GM18868 (cell line): ENCODE data around the gene ZNF562.

Experiments used
- ATAC-seq: cut with Tn5 transposase; IDR thresholded peaks from one replicate; pipeline ENCODE4 v1.9.1; 2021; ENCODE audit warnings: mild to moderate bottlenecking, moderate library complexity; ENCODE audit not compliant: unreplicated experiment

Gene ZNF562

DNA sequence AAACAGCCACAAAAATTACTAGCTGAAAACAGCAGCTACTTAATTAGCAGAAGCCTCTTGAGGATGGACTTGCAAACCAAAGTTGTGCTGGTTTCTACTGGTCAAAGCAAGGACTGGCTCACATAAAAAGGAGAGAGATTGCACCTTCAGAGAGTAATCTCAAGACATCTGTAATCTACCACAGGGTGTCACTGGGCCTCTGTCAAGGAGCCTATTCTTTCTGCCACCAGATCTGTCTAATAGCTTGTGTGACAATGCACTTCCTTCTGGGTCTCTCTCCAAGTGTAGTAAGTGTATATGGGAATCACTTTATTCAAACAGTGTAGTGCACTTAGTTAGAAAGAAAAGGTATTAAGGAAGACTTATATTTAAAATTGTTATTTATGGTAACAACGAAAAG is 29.4 kb downstream of the ZNF562 start:
- ATAC-seq, result no peak

DNA sequence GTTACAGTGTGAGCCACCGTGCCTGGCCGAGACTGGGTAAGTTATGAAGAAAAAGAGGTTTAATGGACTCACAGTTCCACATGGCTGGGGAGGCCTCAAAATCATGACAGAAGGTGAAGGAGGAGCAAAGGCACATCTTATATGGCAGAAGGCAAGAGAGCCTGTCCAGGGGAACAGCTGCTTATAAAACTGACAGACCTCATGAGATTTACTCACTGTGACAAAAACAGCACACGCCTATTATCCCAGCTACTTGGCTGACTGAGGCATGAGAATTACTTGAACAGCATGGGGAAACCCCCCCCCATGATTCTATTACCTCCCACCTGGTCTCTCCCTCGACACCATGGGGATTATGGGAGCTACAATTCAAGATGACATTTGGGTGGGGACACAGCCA is 30.4 kb downstream of the ZNF562 start:
- no peak for ATAC-seq

DNA sequence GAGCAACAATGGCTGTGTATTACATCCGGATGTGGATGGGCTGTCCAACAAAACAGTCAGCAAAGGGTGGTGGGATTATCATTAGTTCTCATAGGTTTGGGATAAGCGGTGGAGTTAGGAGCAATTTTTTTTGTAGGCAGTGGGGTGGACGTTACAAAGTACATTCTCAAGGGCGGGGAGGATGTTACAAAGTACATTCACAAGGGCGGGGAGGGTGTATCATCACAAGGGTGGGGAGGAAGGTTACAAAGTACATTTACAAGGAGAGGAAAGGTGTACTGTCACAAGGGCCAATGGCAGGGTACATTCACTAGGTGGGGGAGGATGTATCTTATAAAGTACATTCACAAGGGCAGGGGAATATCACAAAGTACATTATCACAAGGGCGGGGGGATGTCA is 33.1 kb downstream of the ZNF562 start:
- no peak for ATAC-seq

DNA sequence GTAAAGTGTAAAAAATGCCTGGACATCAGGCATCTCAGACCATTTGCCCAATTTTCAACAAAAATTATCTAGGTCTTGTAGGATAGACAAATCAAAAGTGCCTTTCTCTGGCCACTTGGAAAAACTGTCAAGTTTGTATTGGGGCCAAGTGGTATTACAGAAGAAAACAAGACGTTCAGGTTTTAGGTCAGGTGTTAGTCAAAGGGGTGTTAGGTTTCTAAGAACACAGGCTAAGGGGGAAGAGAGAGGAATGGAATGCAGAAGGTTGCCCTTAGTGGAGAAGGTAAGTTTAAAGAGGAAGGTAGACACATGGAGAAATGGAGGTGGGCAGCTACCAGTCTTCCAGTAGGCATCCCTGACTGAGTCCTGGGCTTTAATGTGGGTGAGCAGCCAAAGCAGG is 33.9 kb downstream of the ZNF562 start:
- ATAC-seq, result no peak

DNA sequence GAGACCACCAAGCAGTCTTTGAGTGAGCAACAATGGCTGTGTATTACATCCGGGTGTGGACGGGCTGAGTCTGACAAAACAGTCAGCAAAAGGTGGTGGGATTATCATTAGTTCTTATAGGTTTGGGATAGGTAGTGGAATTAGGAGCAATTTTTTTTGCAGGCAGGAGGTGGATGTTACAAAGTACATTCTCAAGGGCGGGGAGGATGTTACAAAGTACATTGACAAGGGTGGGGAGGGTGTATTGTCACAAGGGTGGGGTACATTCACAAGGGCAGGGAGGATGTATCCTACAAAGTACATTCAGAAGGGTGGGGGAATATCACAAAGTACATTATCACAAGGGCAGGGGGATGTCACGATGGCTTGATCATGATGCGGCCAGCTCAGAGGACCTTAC is 38.9 kb downstream of the ZNF562 start:
- no peak for ATAC-seq

DNA sequence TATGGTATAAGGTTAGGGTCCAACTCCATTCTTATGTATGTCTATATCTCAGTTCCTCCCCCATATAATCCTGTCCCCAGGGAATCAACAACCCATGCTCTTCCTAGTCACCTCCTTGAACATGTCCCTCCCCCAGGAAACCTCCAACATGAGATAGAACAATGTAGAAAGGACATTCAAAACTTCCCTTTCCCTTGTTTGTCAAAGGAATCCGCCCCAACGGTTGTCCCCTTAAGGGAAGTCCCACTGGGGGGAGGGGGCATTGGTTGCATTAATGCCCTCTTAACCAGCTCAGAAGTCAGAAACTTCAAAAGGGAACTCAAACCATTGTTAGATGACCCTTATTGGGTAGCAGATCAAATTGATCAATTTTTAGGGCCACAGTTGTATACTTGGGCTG is 47.0 kb downstream of the ZNF562 start:
- ATAC-seq, result no peak

DNA sequence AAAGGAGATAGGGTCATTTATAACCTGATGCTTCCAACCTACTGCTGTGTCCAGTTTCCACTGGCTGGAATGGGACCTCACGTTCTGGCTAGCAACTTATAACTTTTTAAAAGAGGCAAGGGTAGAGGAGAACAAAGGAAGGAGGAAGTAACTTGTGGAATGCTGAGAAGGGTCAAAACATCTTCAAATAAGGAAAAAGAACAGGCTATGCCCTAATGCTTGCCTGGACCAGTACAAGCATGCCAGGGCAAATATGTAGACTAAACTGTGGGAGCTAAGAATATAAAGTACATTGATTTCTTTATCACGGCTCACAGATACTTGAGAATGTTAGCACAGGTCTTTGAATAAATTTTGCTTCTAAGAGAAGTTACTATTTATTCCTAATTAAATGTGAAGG is 52.4 kb downstream of the ZNF562 start:
- no peak for ATAC-seq

DNA sequence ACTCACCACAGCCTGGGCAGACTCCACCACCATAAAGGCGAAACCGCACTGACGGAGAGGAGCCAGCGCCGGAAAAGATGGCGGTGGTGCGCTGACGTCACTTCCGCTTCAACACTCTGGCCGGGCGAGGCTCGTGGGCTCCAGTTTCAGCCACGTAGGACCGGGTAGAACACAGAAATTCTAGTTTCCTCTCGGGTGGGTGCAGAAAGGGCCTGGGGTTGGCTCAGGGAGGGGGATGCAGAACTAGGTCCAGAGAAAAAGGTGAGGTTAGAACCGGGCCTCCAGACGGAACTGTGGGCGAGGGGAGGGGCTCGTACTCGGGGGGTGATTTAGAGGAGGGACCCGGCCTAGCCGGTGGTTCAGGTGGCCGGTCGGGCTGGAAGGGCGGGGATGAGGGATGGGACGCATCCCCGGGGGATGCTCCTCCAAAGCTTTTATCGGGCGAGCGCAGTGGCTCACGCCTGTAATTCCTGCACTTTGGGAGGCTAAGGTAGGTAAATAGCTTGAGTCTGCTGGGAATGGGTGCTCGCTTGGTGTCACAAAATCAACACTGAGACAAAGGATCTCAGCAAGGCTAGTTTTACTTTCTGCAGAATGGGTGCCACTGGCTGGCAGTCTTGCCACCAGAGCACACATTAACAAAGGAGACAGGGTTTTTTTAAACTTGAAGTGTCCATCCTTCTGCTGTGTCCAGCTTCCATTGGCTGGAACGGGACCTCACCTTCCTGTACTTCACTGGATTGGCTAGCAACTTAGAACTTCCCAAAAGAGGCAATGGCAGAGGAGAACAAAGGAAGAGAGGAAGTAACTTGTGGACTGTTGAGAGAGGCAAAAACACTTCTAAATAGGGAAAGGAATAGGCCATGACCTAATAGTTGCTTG is 53.5 kb downstream of the ZNF562 start, which contains the start of gene ZNF561:
Gene ZNF561, minus strand, starts transcription at position 77 of the 882 bp plus-strand sequence. CDS start 1,776 bp downstream, outside the sequence.
- peak; percentile 88 for ATAC-seq

DNA sequence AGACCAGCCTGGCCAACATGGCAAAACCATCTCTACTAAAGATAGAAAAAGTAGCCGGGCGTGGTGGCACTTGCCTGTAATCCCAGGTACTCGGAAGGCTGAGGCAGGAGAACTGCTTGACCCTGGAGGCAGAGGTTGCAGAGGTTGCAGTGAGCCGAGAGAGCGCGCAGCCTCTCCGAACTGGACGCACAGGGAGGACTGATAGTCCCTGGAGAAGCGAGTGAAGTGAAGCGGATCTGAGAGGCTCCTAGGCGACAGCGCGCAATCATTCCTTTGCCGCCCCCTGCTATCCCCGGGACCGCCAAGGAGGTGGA is 54.1 kb downstream of the ZNF562 start:
- ATAC-seq, result peak; percentile 31

DNA sequence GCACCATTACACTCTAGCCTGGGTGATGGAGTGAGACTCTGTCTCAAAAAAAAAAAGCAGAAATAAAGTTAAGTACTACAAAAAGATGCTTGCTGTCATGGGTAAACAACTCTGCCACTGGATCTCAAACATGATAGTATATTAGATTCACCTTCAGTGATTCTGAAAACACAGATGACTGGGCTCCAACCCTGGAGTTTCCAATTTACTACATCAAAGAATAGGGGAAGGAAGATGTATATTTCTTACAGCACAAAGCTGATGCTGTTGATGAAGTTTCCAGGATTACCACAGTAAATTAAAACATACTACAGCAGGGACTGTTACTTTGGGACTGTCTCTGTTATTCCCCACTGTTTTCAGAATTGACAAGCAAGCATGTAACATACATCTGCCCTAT is 59.1 kb downstream of the ZNF562 start:
- no peak for ATAC-seq

DNA sequence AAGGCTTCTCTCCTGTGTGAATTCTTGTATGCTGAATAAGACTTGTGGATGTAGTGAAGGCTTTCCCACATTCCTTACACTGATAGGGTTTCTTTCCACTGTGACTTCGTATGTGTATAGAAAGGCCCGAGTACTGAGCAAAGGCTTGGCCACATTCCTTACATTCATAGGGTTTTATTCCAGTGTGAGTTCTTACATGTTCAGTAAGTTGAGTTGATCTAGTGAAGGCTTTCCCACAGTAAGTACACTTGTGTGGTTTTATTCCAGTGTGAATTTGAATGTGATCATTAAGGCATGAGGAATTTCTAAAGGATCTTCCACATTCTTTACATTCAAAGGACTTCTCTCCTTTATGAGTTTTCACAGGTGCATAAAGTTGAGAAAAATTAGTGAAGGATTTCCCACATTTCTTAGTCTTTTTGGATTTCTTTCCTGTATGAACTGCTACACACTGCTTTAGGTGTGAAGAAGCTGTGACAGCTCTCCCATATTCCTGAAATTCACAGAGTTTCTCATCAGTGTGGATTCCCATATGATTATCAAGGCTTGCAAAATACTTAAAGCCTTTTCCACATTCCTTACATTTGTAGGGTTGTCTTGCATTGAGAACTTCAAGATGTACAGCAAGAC is 64.3 kb downstream of the ZNF562 start:
- no peak for ATAC-seq

DNA sequence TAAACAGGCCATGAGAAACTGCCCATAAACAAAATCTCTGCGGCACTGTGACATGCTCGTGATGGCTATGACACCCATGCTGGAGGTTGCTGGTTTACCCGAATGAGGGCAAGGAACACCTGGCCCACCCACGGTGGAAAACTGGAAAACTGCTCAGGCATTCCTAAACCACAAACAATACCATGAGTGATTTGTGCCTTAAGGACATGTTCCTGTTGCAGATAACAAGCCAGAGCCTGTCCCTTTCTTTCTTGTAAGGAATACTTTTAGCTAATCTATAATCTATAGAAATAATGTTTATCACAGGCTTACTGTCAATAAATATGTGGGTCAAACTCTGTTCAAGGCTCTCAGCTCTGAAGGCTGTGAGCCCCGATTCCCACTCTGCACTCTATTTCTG is 66.0 kb downstream of the ZNF562 start:
- ATAC-seq, result no peak

DNA sequence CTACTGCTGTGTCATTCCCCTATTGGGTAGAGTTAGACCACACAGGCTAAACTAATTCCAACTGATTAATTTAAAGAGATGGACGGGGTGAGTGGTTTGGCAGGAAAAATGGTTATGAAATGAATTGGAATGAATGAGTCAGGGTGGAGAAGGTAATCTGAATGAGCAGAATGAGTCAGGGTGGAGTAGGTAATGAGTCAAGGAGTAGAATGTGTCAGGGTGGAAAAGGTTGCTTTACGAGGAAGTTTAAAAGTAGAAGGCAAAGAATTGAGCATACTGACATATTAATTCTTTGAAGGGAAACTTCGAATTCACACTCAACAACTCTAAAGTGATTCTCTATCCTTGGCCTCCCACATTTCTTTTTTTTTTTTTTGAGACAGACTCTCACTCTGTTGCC is 77.9 kb downstream of the ZNF562 start:
- no peak for ATAC-seq
